OCI-LY7 (cell line): ENCODE measurements around the gene SEMA7A.

Experiments
- EZH2phosphoT487 ChIP-seq: fragments of 200-600 bp; sonication (generic); IDR thresholded peaks from 2 replicates; pipeline ENCODE4 v1.6.1; 2018; ENCODE audit warnings: low read depth, borderline replicate concordance, mild to moderate bottlenecking, mixed run types, antibody characterized with exemption, low read length, moderate library complexity, mixed read lengths
- TF ChIP-seq, protein P1 (sequence below): fragments of 200-600 bp; sonication (generic); conservative IDR thresholded peaks from 2 replicates; pipeline ENCODE4 v1.5.1; 2014; ENCODE audit warnings: mild to moderate bottlenecking, antibody characterized with exemption, low read length, moderate library complexity, mixed read lengths

DNA sequence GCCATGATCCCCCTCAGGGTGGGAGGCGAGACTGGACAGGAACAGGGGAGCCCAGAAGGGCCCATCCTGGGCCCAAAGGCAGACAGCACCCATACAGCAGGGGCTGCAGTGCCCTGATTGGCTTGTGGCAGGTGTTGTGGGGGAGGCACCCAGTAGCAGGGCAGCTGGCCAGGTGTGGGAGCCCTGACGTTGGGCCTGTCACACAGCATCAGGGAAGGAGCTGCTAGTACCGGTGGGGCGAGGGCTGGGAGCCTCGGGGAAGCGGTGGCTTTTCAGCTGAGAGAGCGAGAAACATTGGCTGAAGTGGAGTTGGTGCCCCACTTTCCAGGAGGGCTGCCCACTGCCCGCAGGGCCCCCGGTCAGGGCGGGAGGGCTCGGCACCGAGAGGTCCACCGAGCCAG lies 46.6 kb downstream of the SEMA7A start:
- TF ChIP-seq, protein P1, sequence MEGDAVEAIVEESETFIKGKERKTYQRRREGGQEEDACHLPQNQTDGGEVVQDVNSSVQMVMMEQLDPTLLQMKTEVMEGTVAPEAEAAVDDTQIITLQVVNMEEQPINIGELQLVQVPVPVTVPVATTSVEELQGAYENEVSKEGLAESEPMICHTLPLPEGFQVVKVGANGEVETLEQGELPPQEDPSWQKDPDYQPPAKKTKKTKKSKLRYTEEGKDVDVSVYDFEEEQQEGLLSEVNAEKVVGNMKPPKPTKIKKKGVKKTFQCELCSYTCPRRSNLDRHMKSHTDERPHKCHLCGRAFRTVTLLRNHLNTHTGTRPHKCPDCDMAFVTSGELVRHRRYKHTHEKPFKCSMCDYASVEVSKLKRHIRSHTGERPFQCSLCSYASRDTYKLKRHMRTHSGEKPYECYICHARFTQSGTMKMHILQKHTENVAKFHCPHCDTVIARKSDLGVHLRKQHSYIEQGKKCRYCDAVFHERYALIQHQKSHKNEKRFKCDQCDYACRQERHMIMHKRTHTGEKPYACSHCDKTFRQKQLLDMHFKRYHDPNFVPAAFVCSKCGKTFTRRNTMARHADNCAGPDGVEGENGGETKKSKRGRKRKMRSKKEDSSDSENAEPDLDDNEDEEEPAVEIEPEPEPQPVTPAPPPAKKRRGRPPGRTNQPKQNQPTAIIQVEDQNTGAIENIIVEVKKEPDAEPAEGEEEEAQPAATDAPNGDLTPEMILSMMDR = no peak
- no peak for TF ChIP-seq EZH2phosphoT487
